Loucy (cell line): ENCODE data around the gene BTBD9.

Experiments
- CTCF ChIP-seq: fragments of 200-600 bp; sonication (generic); conservative IDR thresholded peaks from 2 replicates; pipeline ENCODE4 v1.5.1; 2014; ENCODE audit warnings: mild to moderate bottlenecking, antibody characterized with exemption, low read length
- EZH2phosphoT487 ChIP-seq: fragments of 200-600 bp; IDR thresholded peaks from 2 replicates; pipeline ENCODE4 v1.6.1; 2018; ENCODE audit warnings: antibody characterized with exemption, mild to moderate bottlenecking, moderate library complexity, borderline replicate concordance

DNA sequence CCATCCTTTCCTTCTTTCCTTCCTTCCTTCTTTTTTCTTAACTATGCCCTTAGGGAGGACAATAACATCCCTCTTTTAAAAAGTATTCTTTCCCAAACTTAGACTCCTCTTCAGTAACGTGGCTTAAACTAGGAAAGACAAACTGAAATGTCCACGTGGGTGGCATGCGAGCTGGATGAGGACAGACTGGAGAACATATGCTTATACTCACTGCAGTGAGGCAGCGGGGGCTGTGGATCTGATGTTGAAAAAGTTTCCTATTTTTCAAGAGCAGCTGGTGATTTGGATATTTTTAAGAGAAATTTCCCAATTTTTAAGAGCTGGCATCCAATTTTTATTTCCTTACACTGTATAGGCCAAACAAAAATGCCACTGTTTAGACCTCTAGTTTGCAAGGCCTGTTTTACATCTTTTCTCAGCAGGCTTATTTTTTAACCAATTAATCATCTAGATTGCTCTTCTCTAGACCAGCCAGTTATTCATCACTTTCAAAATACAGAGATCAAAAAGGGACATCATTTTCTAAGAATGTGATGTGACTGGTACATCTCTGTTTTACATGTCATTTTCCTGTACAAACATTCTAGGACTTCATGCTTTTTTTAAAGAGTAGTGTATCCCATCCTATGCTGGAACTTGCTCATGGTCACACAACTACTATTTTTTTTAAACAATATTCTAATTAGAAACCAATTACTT lies 226.5 kb downstream of the BTBD9 start:
- TF ChIP-seq CTCF = no peak
- TF ChIP-seq EZH2phosphoT487 = no peak
